CD4-positive, alpha-beta T cell treated with Interleukin-4 for 1 hour (primary cell): ENCODE measurements around the gene MACROD2.

Experiments
- DNase-seq, 2 donors: peaks; one replicate each; pipeline ENCODE4 v3.0.0-alpha.2; 2020 to 2022

MACROD2 gene

DNA sequence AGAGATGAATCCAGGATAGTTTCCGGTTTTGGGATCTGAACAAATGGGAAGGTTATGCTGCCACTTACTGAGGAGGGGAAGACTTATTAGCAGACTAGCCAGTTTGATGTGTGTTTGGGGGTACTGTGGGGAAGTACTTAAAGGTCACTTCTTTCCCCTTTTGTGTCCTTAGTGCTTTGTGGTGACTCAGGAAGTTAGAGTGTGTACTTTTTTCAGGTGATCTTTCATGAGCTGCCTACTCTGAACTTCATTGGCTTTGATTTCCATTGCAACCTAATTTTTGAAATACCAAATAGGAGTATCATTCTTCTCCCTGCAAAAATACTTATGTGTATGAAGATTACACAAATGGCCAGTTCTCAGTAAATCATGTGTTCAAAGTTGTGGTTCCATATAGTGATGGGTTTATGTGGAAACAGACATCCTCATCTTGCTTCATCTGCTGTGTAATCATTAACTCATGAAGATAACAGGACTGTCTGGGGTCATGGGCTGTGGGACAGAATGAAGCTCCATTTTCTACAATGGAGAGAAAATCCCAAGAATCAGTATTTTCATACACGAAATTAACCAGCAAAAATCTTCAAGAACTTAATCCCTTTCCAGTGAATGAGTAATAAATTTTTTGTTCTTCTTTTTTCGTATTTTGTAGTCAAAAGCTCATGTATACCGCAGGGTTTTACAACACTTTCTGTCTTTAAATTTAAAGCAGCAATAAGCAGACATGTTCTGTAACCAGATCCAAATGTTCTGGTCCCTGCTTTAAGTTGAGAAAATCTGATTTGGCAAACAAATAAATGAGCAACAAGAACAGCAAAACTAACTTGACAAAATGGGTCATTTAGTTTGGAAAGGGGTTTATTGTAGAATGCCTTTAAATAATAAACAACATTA is 614.3 kb downstream of the MACROD2 start:
- no peak for DNase-seq

DNA sequence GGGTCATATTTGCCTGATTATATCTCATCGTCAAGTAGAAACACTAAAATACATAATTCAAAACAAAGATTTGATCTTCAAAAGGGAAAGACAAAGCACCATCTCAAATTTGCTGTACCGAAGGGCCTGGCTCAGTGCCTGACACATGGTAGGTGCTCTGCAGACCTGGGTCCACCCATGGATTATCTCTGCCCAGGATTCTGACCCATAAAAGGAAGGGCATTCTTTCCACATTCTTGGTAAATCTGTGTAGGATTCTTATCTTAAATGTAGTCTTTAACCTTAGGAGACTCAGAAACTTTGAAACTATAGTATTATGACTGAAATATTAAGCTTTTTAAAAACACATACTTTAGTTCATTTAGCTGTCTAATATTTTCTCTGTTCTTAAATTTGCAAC is 616.2 kb downstream of the MACROD2 start:
- DNase-seq, result no peak

GRCh38 chr20:14612391-14612790 is 617.1 kb downstream of the MACROD2 start:
- DNase-seq, result no peak

- no peak for DNase-seq
Measured at GRCh38 chr20:14616003-14616402, 620.7 kb downstream of the MACROD2 start.

- no peak for DNase-seq
Measured at GRCh38 chr20:14617123-14617522, 621.8 kb downstream of the MACROD2 start.

DNA sequence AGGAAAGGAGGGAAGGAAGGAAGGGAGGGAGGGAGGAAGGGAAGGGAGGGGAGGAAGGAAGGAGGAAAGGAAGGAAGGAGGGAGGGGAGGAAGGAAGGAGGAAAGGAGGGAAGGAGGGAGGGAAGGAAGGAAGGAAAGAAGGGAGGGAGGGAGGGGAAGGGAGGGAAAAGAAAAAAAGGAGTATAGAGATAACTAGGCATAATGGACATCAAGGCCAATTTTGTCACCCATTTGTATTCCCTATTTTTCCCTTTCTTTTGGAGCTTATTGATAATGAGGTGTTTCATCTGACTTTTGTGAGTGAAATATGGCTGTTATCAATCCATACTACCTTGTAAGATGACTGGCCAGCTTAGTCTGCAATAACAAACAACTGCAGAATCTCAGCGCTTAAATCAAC is 624.1 kb downstream of the MACROD2 start:
- DNase-seq, result no peak

DNA sequence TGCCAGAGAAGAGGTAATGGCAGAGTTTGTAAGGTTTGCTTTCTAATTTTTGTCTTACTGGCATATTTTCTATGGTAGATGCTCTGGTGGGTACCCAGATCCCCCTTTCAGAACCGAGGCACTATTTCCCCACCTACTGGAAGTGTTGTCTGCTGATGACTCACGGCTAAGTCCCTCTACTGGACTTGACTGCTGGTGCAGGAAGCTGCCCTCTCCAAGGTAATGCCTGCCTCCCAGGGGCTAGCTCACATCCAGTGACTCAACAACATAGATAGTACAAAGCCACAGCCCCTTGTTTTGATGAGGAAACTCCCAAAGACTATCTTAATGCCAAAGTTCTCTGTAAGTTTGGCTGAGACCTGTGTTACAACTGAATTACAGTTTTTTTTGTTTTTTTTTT is 627.5 kb downstream of the MACROD2 start:
- DNase-seq, result no peak

DNA sequence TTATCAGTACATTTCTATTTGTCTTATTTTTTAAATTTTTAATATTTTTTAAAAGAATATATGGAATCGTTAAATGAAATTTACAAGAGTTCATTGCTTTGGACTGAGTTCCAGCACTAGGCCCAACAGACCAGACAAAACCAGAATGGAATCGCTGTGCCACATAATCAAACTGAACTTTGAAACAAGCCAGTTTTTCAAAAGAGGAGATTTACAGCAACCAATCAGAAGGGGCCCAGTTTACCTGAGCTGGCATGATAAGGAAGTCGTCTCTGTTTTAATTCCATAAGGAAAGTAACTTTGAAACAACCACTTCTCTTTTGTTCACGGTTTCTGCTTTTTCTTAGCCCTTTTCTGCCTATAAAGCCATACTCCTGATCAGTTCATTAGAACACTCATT is 635.7 kb downstream of the MACROD2 start:
- no peak for DNase-seq

DNA sequence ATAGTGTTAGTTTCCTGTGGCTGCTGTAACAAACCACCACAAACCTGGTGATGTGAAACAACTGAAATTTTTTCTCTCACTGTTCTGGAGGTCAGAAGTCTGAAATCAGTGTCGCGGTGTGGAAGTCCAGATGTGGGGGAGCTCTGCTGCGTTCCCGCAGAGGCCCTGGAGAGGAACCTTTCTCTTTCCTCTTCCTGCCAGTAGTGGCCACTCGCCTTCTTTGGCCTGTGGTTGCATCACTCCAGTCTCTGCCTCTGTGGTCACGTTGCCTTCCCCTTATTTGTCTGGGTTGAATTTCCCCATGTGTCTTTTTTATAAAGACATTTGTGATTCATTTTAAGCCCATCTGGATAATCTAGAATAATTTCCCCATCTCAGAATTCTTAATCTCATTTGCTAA is 637.6 kb downstream of the MACROD2 start:
- DNase-seq, result no peak

DNA sequence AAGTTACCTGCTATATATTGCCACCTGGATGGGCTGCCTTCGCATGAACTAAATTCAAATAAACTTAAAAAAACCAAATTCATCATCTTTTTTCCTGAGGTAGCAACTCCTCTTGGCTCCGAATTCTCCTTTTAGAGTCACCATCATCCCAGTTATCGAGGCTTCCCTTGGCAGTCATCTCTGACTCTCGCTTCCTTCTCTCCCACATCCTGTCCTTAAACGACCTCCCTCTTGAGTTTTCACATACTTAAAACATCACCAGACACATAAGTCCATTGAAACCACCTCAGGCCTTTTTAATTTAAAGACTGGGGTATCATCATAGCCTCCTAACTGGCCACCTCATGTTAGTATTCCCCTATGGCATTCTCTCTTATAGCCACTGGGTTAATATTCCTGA is 638.2 kb downstream of the MACROD2 start:
- DNase-seq, result no peak

DNA sequence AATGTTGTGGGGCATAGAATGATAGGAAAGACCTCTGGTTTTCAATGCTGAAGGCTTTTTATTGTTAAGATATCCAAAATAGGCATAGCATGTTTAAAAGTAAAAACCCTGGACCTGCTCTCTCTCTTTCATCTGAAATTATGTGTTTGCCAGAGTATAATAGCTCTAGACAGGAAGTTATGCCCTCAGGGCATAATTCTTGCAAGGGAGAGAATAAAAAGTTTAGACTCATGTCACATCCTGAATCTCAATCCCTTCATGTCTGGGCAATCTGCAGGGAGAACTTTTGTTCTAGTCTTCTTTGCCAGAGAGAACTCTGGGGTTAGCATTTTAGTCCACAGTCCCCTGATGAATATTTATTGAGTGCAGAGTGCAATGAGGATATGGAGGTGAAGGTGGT is 639.3 kb downstream of the MACROD2 start:
- no peak for DNase-seq

GRCh38 chr20:14637441-14637840 is 642.1 kb downstream of the MACROD2 start:
- no peak for DNase-seq

DNA sequence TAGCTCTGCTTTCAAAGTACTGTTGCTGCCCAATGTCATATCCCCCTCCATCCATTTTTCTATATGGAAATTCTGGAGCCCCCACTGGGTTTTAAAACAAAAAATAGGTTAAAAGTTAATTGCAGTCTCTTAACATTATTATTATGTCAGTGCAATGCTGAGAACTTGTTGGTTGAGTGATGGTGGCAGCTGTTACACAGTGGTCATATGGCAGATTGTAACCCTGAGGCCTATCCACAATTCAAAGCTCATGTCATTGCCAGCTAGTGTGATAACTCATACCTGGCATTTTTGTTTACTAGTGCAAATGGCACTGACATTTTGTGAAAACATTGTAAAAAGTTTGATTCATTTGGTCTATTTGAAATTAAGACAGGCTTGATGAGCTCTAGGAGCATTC is 647.8 kb downstream of the MACROD2 start:
- no peak for DNase-seq

- no peak for DNase-seq
Measured at GRCh38 chr20:14643556-14643955, 648.2 kb downstream of the MACROD2 start.

DNA sequence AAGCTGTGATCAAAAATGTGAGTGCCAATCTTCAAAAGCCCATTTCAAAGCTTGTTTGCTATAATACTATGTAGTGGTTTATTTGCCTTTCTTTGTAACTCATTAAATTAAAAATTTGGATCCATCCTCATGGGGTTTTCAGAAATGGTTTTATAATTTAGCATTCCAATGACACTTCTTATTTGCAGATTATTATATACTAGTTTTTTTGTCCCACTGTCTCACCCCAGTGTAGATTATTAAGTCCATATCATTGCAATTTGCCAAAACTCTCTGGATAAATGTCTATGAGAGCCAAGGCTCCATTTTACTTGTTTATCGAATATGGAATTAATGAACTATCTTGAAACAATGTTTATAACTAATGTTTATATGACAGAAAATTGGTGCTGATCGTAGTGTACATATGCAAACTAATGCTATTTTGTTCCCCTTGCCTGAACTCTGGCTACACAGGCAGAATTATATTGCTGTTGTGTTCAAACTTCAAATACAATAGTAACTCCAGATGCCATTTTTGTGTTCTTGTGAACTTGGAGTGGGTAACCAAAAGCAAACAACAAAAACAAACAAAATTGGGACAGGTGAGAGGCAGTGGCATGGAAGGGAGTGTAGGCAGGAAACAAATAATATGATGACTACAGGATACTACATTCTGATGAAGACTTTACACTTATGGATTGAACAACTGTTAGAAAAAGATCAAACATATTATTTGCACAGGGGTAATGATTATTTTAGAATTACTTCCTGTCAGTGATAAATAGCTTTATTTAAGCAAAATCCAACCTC is 649.2 kb downstream of the MACROD2 start:
- DNase-seq, result no peak

GRCh38 chr20:14647016-14647415 is 651.7 kb downstream of the MACROD2 start:
- no peak for DNase-seq

GRCh38 chr20:14649662-14650061 is 654.3 kb downstream of the MACROD2 start:
- no peak for DNase-seq

DNA sequence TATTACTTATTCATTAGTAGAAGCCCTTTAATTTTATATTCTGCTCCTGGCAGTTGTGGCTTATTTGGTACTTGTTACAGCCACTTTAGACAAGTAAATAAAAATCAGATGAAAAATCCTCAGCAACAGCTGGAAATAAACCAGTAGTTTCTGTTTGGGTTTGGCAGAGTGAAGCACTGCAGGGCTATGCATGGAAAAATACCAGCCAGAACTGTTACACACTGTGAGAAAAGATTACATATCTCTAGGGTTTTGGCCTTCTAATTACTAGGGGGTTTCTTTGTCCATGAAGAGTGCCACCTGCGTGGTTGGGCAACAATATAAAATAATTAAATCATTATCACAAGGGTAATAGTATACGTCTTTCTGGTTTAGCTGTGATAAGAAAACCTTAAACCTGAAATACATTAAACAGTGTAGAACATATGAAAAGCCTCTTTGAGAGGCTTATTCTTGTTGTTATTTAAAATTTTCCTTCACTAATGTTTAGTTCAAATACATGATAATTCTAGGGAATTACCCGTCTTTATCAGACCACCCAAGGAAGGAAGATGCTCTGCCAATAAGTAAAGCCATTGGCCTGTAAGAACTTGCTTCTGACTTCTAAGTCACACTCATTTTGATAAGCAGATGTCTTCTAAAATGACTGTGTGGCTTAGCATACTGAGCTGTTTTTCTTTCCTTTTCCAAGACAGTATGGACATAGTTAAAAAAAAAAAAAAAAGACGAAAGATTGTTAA is 662.1 kb downstream of the MACROD2 start:
- no peak for DNase-seq

- DNase-seq, result no peak
Measured at GRCh38 chr20:14664101-14664500, 668.8 kb downstream of the MACROD2 start.

DNA sequence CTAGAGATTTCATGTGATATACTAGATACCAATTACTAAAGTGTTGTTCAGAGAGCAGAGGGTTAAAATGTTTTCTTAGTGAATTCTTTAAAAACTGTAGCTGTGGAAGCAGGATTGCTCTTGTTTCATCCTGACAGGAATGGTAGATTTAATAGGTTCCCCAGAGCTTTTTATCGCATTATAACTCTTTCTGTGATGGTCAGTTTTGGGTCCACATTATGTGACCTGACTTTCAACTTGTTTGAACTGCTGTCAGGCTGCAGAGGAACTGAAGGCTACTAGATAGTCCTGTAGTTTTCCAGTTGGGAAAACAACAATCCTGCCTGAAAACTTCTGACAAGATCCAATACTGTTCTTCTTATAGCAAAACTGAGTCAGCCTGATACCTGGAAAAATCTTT is 671.4 kb downstream of the MACROD2 start:
- no peak for DNase-seq

- DNase-seq, result no peak
Measured at GRCh38 chr20:14667226-14667625, 671.9 kb downstream of the MACROD2 start.

DNA sequence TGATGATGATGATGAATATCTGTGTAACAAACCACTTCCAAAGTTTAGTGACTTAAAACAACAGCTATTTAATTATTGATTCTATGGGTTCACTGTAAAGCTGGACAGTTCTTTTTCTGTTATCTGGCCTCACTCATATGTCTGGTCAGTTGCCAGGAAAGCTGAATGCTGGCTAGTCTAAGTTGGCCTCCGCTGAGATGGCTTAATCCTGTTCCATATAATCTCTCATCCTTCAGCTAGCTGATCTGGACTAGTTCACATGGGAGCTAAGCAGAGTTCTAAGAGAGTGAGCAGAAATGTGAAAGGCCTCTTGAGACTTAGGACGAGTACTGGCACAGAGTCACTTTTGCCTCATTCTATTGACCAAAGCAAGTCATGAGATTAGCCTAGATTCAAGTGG is 676.8 kb downstream of the MACROD2 start:
- no peak for DNase-seq

DNA sequence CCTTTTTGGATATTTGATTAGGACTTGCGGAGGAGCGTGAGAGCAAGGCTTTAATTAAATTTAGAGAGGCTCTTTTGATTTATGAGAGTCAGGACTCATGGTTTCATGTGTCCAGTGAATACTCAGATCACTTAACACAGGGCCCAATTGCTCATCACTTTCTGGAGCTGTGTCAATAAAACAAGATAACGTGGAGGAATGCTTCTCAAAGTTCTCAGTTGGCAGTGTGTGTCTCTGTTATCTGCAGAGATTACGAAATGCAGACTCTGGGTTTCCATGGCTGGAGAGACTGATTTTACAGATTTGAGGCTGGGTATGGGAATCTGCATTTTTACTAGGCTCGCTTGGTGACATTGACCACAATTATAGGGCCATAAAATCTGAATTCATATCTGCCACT is 677.8 kb downstream of the MACROD2 start:
- no peak for DNase-seq

GRCh38 chr20:14677455-14677854 is 682.1 kb downstream of the MACROD2 start:
- no peak for DNase-seq
